ENCODE results near the gene PSAT1. TPM values are rescaled to one million over a fixed set of nuclear protein-coding genes. Genes with fewer than 3 reads are reported as not detected.

The PSAT1 gene
- total RNA-seq, 1 experiment from 2014 or later, result 179 TPM

- no peaks in the 10 kb centered on the region for H3K27me3 ChIP-seq (replicated peaks; ENCODE audit: insufficient read depth, low read depth, low read length, poor library complexity)
- ChIA-PET CTCF (no interaction called here), POLR2A (ENCODE audit: low non-redundant PET) (no interaction called here)
- no peak overlapping the region for H3K4me3 ChIP-seq (ENCODE audit: low read depth, low read length, poor library complexity, severe bottlenecking)
- intact Hi-C loops (cut with micrococcal nuclease; ENCODE audit: unreplicated experiment), result no loop called here
- H3K4me1 ChIP-seq (ENCODE audit: insufficient read depth, low read length, poor library complexity, severe bottlenecking), result peaks cover 3% of the 10 kb centered on the region
- BruUV-seq (replicated peaks), result no TSS peak
- TF ChIP-seq, protein P1, sequence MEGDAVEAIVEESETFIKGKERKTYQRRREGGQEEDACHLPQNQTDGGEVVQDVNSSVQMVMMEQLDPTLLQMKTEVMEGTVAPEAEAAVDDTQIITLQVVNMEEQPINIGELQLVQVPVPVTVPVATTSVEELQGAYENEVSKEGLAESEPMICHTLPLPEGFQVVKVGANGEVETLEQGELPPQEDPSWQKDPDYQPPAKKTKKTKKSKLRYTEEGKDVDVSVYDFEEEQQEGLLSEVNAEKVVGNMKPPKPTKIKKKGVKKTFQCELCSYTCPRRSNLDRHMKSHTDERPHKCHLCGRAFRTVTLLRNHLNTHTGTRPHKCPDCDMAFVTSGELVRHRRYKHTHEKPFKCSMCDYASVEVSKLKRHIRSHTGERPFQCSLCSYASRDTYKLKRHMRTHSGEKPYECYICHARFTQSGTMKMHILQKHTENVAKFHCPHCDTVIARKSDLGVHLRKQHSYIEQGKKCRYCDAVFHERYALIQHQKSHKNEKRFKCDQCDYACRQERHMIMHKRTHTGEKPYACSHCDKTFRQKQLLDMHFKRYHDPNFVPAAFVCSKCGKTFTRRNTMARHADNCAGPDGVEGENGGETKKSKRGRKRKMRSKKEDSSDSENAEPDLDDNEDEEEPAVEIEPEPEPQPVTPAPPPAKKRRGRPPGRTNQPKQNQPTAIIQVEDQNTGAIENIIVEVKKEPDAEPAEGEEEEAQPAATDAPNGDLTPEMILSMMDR (conservative IDR thresholded peaks at IDR 0.05; ENCODE audit: low read depth, low read length), result no peak
- no peak for TF ChIP-seq EZH2 (IDR thresholded peaks at IDR 0.05; ENCODE audit: borderline replicate concordance, low read depth, low read length, poor library complexity, severe bottlenecking)
- no peaks in the 10 kb centered on the region for H3K9me3 ChIP-seq (ENCODE audit: low read depth, low read length, poor library complexity, severe bottlenecking)
- DNase-seq (ENCODE audit: low spot score), result no peak
- H3K27ac ChIP-seq (ENCODE audit: low read depth, low read length, poor library complexity, severe bottlenecking), result no peak overlapping the region
- peaks cover 86% of the 10 kb centered on the region for H3K36me3 ChIP-seq (ENCODE audit: insufficient read depth, low read length, poor library complexity, severe bottlenecking)
Observed at GRCh38 chr9:78311075-78311474, 14.2 kb downstream of the PSAT1 start.

- peaks cover 86% of the 10 kb centered on the region for H3K36me3 ChIP-seq (ENCODE audit: insufficient read depth, low read length, poor library complexity, severe bottlenecking)
- no peaks in the 10 kb centered on the region for H3K27me3 ChIP-seq (replicated peaks; ENCODE audit: insufficient read depth, low read depth, low read length, poor library complexity)
- DNase-seq (ENCODE audit: low spot score), result no peak
- ChIA-PET CTCF (no interaction called here), POLR2A (ENCODE audit: low non-redundant PET) (no interaction called here)
- BruUV-seq (replicated peaks), result no TSS peak
- H3K9me3 ChIP-seq (ENCODE audit: low read depth, low read length, poor library complexity, severe bottlenecking), result no peaks in the 10 kb centered on the region
- TF ChIP-seq, protein P1 (conservative IDR thresholded peaks at IDR 0.05; ENCODE audit: low read depth, low read length), result no peak
- TF ChIP-seq EZH2 (IDR thresholded peaks at IDR 0.05; ENCODE audit: borderline replicate concordance, low read depth, low read length, poor library complexity, severe bottlenecking), result no peak
- H3K4me1 ChIP-seq (ENCODE audit: insufficient read depth, low read length, poor library complexity, severe bottlenecking), result peaks cover 3% of the 10 kb centered on the region
- intact Hi-C loops (cut with micrococcal nuclease; ENCODE audit: unreplicated experiment), result no loop called here
- no peak overlapping the region for H3K4me3 ChIP-seq (ENCODE audit: low read depth, low read length, poor library complexity, severe bottlenecking)
- no peak overlapping the region for H3K27ac ChIP-seq (ENCODE audit: low read depth, low read length, poor library complexity, severe bottlenecking)
Observed at GRCh38 chr9:78311886-78312524, 15.1 kb downstream of the PSAT1 start.

DNA sequence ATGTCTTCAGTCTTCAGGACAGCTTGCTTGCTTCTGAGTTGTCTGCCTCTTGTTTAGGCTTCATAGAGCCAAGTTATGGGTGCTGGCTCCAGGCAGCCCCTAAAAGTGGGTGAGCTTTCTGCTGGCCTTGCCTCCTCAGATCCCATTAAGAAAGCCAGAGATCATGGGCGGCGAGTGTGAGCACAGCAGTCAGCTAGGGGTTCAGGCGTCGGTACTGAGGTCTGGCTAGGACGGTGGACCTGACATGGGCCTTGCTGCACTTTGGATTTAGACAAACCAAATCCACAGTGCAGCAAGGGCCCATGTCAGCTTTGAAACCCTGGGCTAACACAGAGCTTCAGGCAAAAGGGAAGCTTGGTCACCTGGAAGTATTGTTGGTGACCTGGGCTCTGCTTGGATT is 17.6 kb downstream of the PSAT1 start:
- no TSS peak for BruUV-seq (replicated peaks)
- Histone ChIP-seq H3K27ac (ENCODE audit: low read depth, low read length, poor library complexity, severe bottlenecking) (no peak overlapping the region), H3K4me3 (ENCODE audit: low read depth, low read length, poor library complexity, severe bottlenecking) (no peak overlapping the region), H3K9me3 (ENCODE audit: low read depth, low read length, poor library complexity, severe bottlenecking) (no peaks in the 10 kb centered on the region), H3K36me3 (ENCODE audit: insufficient read depth, low read length, poor library complexity, severe bottlenecking) (peaks cover 86% of the 10 kb centered on the region), H3K4me1 (ENCODE audit: insufficient read depth, low read length, poor library complexity, severe bottlenecking) (peaks cover 3% of the 10 kb centered on the region), H3K27me3 (replicated peaks; ENCODE audit: insufficient read depth, low read depth, low read length, poor library complexity) (no peaks in the 10 kb centered on the region)
- POLR2A ChIA-PET (ENCODE audit: low non-redundant PET), result no interaction called here
- TF ChIP-seq, protein P1 (conservative IDR thresholded peaks at IDR 0.05; ENCODE audit: low read depth, low read length), result no peak
- TF ChIP-seq EZH2 (IDR thresholded peaks at IDR 0.05; ENCODE audit: borderline replicate concordance, low read depth, low read length, poor library complexity, severe bottlenecking), result no peak
- DNase-seq (ENCODE audit: low spot score), result no peak
- CTCF ChIA-PET, result no interaction called here
- intact Hi-C loops (cut with micrococcal nuclease; ENCODE audit: unreplicated experiment), result no loop called here
